Left lung (tissue), 10 donors: ENCODE results near the gene RNF126. TPM values are rescaled to one million over a fixed set of nuclear protein-coding genes. Genes with fewer than 3 reads are reported as not detected.

Experiments used
- ATAC-seq: fragments of 200-7000 bp; cut with Tn5 transposase; one replicate; pipeline ENCODE4 v1.9.1; 2020; ENCODE audit warnings: moderate library complexity
- DNase-seq, 4 donors: peaks; one replicate each; pipeline ENCODE4 v3.0.0-alpha.2; 2013 to 2020
- H3K27ac ChIP-seq, 2 donors: fragments of 200-600 bp; sonication (generic) in 1 of 2; one replicate each; pipeline versions ENCODE4 v1.5.0 to v1.8.0; 2020 to 2021
- H3K27me3 ChIP-seq, 2 donors: fragments of 200-600 bp; sonication (generic) in 1 of 2; one replicate each; pipeline versions ENCODE4 v1.5.0 to v1.8.0; 2020 to 2021
- H3K36me3 ChIP-seq, 2 donors: fragments of 200-600 bp; sonication (generic) in 1 of 2; one replicate each; pipeline versions ENCODE4 v1.5.0 to v1.8.0; 2020 to 2021
- H3K4me1 ChIP-seq, 2 donors: fragments of 200-600 bp; one replicate each; pipeline ENCODE4 v1.8.0; 2021
- H3K4me3 ChIP-seq, 2 donors: fragments of 200-600 bp; sonication (generic) in 1 of 2; one replicate each; pipeline versions ENCODE4 v1.5.0 to v1.8.0; 2020 to 2021; ENCODE audit warnings: mild to moderate bottlenecking in 1 of 2
- H3K9me3 ChIP-seq, 2 donors: fragments of 200-600 bp; sonication (generic) in 1 of 2; one replicate each; pipeline versions ENCODE4 v1.5.0 to v1.8.0; 2020 to 2021
- CTCF ChIP-seq, 2 donors: fragments of 200-600 bp; sonication (generic) in 1 of 2; IDR thresholded peaks; one replicate each; pipeline versions ENCODE4 v1.5.0 to v1.8.0; 2021; ENCODE audit warnings: antibody characterized with exemption in 2 of 2
- intact Hi-C, 2 donors: fragments of 100-400 bp; cut with DNase I; formaldehyde crosslinking; loops; one replicate each; pipeline versions ENCODE4 v1.11.2 to v1.14.2; 2022
- polyA plus RNA-seq, 6 donors: library from polyadenylated mRNA; unstranded; fragments of 120-200 nt; gene quantifications; one replicate each; pipeline ENCODE4 v1.2.1, GENCODE V29; 2013; ENCODE audit not compliant: insufficient read length in 6 of 6
- total RNA-seq, 2 donors: library from RNA; stranded (reverse); fragmentation: NEBNext Ultra II Directional; extraction: Animal tissue kit (Norgen Biotek cat#: 25700); gene quantifications; one replicate each; pipeline ENCODE4 v1.2.1, GENCODE V29; 2021
- donor health status: DM: no; HTN: yes; CAD: no.
- donor health status: DM: no; HTN: no; CAD: no.

Gene RNF126
- total and polyA plus RNA-seq, 8 donors, result 15.4 to 34.0 (median 23.1) TPM

GRCh38 chr19:644363-644762, 18.7 kb downstream of the RNF126 start:
- Histone ChIP-seq H3K4me1 (peaks cover under 1 to 6% of the 10 kb centered on the region in 2 donors), H3K4me3 (no peak overlapping the region), H3K27ac (no peak overlapping the region), H3K27me3 (peaks cover 0 to 11% of the 10 kb centered on the region in 2 donors), H3K36me3 (peaks cover 0 to 61% of the 10 kb centered on the region in 2 donors), H3K9me3 (no peaks in the 10 kb centered on the region)
- no peak for TF ChIP-seq CTCF (IDR thresholded peaks at IDR 0.05)
- intact Hi-C loops, result no loop called here
- ATAC-seq, result no peak
- no peak for DNase-seq

GRCh38 chr19:643736-644135, 19.3 kb downstream of the RNF126 start:
- Histone ChIP-seq H3K4me3 (no peak overlapping the region), H3K27me3 (peaks cover 0 to 18% of the 10 kb centered on the region in 2 donors), H3K9me3 (no peaks in the 10 kb centered on the region), H3K4me1 (peaks cover 6 to 12% of the 10 kb centered on the region in 2 donors), H3K27ac (no peak overlapping the region), H3K36me3 (peaks cover 0 to 55% of the 10 kb centered on the region in 2 donors)
- DNase-seq, result no peak
- TF ChIP-seq CTCF (IDR thresholded peaks at IDR 0.05), result no peak
- ATAC-seq, result no peak
- intact Hi-C loops, result no loop called here

DNA sequence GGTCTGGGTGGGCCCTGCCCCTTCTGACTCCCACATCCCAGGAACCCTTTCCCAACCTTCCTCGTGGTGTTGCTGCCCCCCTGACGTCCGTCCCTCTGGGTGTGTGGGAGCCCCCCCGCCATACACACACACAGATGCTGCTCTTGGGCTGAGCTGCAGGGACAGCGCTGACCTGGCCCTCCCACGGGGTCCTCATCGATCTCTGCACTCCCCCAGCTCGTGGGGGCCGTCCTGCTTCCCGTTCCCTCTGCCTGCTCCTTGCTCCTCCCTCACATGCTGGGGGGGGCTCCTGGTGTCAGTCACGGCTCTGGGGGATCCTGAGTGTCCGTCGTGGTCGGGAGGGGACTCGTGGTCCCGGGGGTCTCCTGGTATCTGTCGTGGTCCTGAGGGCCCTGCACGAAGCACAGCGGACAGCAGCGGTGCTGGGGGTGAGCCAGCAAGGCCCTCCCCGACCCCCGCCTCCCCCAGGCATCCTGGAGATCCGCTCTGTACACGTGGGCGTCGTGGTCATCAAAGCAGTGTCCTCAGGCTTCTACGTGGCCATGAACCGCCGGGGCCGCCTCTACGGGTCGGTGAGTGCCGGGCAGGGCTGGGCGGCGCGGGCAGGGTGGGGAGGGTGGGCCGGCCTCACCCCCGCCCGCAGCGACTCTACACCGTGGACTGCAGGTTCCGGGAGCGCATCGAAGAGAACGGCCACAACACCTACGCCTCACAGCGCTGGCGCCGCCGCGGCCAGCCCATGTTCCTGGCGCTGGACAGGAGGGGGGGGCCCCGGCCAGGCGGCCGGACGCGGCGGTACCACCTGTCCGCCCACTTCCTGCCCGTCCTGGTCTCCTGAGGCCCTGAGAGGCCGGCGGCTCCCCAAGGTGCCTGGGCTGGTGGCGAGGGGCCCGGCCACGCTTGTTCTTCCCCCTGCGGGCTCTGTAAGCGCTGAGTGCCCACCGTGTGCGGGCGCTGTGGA, 20.0 kb downstream of the RNF126 start:
- Histone ChIP-seq H3K4me3 (no peak overlapping the region), H3K27me3 (peaks cover 0 to 21% of the 10 kb centered on the region in 2 donors), H3K4me1 (peaks cover 7 to 16% of the 10 kb centered on the region in 2 donors), H3K9me3 (no peaks in the 10 kb centered on the region), H3K27ac (no peak overlapping the region), H3K36me3 (peaks cover 0 to 48% of the 10 kb centered on the region in 2 donors)
- intact Hi-C loops, result no loop called here
- DNase-seq, result no peak
- no peak for ATAC-seq
- TF ChIP-seq CTCF (IDR thresholded peaks at IDR 0.05), result no peak

GRCh38 chr19:641702-642101, 21.3 kb downstream of the RNF126 start:
- DNase-seq (no peak), ATAC-seq (no peak)
- intact Hi-C loops, result no loop called here
- Histone ChIP-seq H3K9me3 (no peaks in the 10 kb centered on the region), H3K36me3 (peaks cover 0 to 34% of the 10 kb centered on the region in 2 donors), H3K27me3 (peaks cover 0 to 21% of the 10 kb centered on the region in 2 donors), H3K27ac (no peak overlapping the region), H3K4me3 (no peak overlapping the region), H3K4me1 (peaks cover 7 to 16% of the 10 kb centered on the region in 2 donors)
- TF ChIP-seq CTCF (IDR thresholded peaks at IDR 0.05), result no peak

- Histone ChIP-seq H3K4me1 (peaks cover 7 to 16% of the 10 kb centered on the region in 2 donors), H3K27me3 (peaks cover 0 to 21% of the 10 kb centered on the region in 2 donors), H3K36me3 (peaks cover 0 to 24% of the 10 kb centered on the region in 2 donors), H3K4me3 (no peak overlapping the region), H3K9me3 (no peaks in the 10 kb centered on the region), H3K27ac (no peak overlapping the region)
- TF ChIP-seq CTCF (IDR thresholded peaks at IDR 0.05), result no peak
- ATAC-seq (no peak), DNase-seq (no peak)
- intact Hi-C loops, result no loop called here
Measured at GRCh38 chr19:640606-641189, 22.3 kb downstream of the RNF126 start.
